Transverse colon (tissue), 4 donors: ENCODE results near the gene PLXDC2. TPM values are rescaled to one million over a fixed set of nuclear protein-coding genes. Genes with fewer than 3 reads are reported as not detected.
"Not testable (repeated sequence)": the region's sequence is repeated elsewhere in the genome, so short reads cannot be mapped to it uniquely, and the experiment has no call there.

Source experiments
- DNase-seq: peaks from one replicate; pipeline ENCODE4 v3.0.0-alpha.2; 2019
- H3K27ac ChIP-seq, 4 donors: fragments of 200-600 bp; sonication (generic); 2 replicates each; pipeline ENCODE4 v1.5.1; 2016 to 2018; ENCODE audit warnings: inconsistent platforms in 4 of 4
- H3K27me3 ChIP-seq: fragments of 200-600 bp; sonication (generic); 2 replicates; pipeline ENCODE4 v1.5.1; 2017; ENCODE audit warnings: inconsistent platforms
- H3K36me3 ChIP-seq, 4 donors: fragments of 200-600 bp; sonication (generic); 2 replicates each; pipeline ENCODE4 v1.5.1; 2017 to 2019; ENCODE audit warnings: inconsistent platforms in 4 of 4
- H3K4me1 ChIP-seq, 4 donors: fragments of 200-600 bp; sonication (generic); 2 replicates each; pipeline ENCODE4 v1.5.1; 2017 to 2020; ENCODE audit warnings: inconsistent platforms in 4 of 4
- H3K4me3 ChIP-seq, 4 donors: fragments of 200-600 bp; sonication (generic); 1 replicate in 1 of 4; 2 replicates in 3 of 4; pipeline versions ENCODE4 v1.5.1 to v1.6.1; 2017 to 2019; ENCODE audit warnings: inconsistent platforms in 4 of 4
- H3K9me3 ChIP-seq, 2 donors: fragments of 200-600 bp; sonication (generic); 2 replicates each; pipeline ENCODE4 v1.5.1; 2017 to 2019; ENCODE audit warnings: inconsistent platforms in 2 of 2
- EP300 ChIP-seq: sonication (generic); formaldehyde crosslinking; IDR thresholded peaks from one replicate; pipeline ENCODE4 v1.6.1; 2017; ENCODE audit warnings: antibody characterized with exemption, low read depth
- POLR2A ChIP-seq: fragments of 450-650 bp; IDR thresholded peaks from one replicate; pipeline ENCODE4 v1.6.1; 2016; ENCODE audit warnings: antibody characterized with exemption, mild to moderate bottlenecking, moderate library complexity
- POLR2AphosphoS5 ChIP-seq, 3 donors: sonication (generic); formaldehyde crosslinking; IDR thresholded peaks; one replicate each; pipeline ENCODE4 v1.6.1; 2016; ENCODE audit warnings: antibody characterized with exemption in 3 of 3
- WGBS, 2 donors: methylation state at CpG; one replicate each; pipeline ENCODE4 v1.1.5; 2018; ENCODE audit warnings: low coverage in 1 of 2; 5-methylcytosine and 5-hydroxymethylcytosine counted together
- in situ Hi-C, 4 donors: fragments of 200-750 bp; cut with MboI; loops; one replicate each; pipeline versions ENCODE4 v1.15.0 to v1.15.1; 2017; ENCODE audit warnings: low sequenced_read_pairs in 3 of 4, low pct_ligation_motif_present in 1 of 4, low pct_unique_long_range_greater_than_20kb in 1 of 4
- intact Hi-C: fragments of 100-400 bp; cut with DNase I; formaldehyde crosslinking; loops from one replicate; pipeline ENCODE4 v1.15.1; 2023; ENCODE audit warnings: low total_unique reads
- total RNA-seq, 4 donors: library from RNA; depleted of rRNA; stranded (reverse); fragments of >200 nt; gene quantifications; one replicate each; pipeline ENCODE4 v1.1.0, GENCODE V29; 2016
- TF ChIP-seq, protein P1 (sequence below), 5 experiments: fragments of 200-600 bp in 3 of 5; fragments of 450-650 bp in 2 of 5; sonication (generic) in 3 of 5; IDR thresholded peaks; 1 replicate in 2 of 5; 2 replicates in 3 of 5; pipeline ENCODE4 v1.5.1; 2016 to 2017; ENCODE audit warnings: antibody characterized with exemption in 5 of 5, inconsistent platforms in 3 of 5, mild to moderate bottlenecking in 2 of 5, moderate library complexity in 1 of 5

Gene PLXDC2
- total RNA-seq, 4 donors from 2014 or later = 12.0 to 32.2 (median 20.3) TPM

DNA sequence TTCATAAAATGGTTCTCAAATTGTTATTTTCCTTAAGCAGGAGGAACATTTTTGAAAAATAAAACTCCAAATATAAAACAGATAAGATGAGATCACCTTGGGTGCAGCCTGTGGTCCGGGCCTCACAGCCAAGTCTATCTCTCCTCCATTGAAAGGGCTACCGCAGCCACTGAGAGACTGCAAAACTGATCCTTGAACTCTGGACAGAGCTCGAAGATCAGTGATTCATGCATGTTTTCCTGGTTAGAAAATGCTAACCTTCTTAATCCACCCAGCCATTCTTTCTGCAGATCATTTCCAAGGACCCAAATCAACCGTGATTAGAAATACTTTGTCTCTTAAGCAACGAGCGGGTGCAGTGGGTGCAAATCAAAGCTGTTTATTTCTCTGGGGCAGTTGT is 378.8 kb downstream of the PLXDC2 start:
- TF ChIP-seq EP300 (no peak), POLR2A (no peak)
- in situ Hi-C loops = no loop called here
- 79 to 85% methylated on average over 6 of the region's 6 CpGs for WGBS, 2 donors

GRCh38 chr10:20200758-20201157 is 384.5 kb downstream of the PLXDC2 start:
- Histone ChIP-seq H3K27me3 (no peaks in the 10 kb centered on the region), H3K27ac (no peak overlapping the region), H3K9me3 (no peaks in the 10 kb centered on the region), H3K36me3 (no peaks in the 10 kb centered on the region), H3K4me1 (no peaks in the 10 kb centered on the region), H3K4me3 (no peak overlapping the region)
- intact Hi-C loops = no loop called here
- no peak for DNase-seq
- in situ Hi-C loops = no loop called here
- no peak for TF ChIP-seq EP300
- no peak for TF ChIP-seq POLR2AphosphoS5 (IDR thresholded peaks at IDR 0.05)
- TF ChIP-seq POLR2A = no peak
- TF ChIP-seq, protein P1, sequence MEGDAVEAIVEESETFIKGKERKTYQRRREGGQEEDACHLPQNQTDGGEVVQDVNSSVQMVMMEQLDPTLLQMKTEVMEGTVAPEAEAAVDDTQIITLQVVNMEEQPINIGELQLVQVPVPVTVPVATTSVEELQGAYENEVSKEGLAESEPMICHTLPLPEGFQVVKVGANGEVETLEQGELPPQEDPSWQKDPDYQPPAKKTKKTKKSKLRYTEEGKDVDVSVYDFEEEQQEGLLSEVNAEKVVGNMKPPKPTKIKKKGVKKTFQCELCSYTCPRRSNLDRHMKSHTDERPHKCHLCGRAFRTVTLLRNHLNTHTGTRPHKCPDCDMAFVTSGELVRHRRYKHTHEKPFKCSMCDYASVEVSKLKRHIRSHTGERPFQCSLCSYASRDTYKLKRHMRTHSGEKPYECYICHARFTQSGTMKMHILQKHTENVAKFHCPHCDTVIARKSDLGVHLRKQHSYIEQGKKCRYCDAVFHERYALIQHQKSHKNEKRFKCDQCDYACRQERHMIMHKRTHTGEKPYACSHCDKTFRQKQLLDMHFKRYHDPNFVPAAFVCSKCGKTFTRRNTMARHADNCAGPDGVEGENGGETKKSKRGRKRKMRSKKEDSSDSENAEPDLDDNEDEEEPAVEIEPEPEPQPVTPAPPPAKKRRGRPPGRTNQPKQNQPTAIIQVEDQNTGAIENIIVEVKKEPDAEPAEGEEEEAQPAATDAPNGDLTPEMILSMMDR (IDR thresholded peaks at IDR 0.05) = no peak
- 82 to 88% methylated on average over 1 of the region's 1 CpG for WGBS, 2 donors

More for the DNA sequence above, 378.8 kb downstream of the PLXDC2 start:
- no peak for DNase-seq
- H3K27ac ChIP-seq = no peak overlapping the region
- H3K9me3 ChIP-seq = no peaks in the 10 kb centered on the region
- no peaks in the 10 kb centered on the region for H3K36me3 ChIP-seq
- intact Hi-C loops = no loop called here
- no peak overlapping the region for H3K4me3 ChIP-seq
- H3K4me1 ChIP-seq = no peaks in the 10 kb centered on the region
- no peaks in the 10 kb centered on the region for H3K27me3 ChIP-seq

DNA sequence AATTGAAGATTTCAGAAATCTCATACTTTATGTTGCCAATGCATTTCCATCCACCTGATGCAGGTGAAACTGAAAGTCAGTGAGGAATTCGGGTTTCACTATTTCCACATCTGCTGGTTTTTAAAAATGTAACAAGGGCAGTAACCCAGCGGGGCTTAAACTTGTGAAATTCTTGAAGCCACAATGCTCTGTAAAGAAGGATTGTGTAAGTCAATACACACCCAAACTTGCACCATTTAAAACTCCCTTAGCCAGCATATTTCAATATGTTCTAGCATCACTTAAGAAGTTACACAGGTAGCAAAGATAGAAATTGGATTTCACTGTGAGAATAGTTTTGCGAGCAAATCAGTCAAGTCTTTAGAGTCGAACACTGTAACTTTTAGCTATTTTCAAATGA is 386.1 kb downstream of the PLXDC2 start:
- H3K27ac ChIP-seq = no peak overlapping the region
- DNase-seq = no peak
- H3K9me3 ChIP-seq = no peaks in the 10 kb centered on the region
- 89 to 93% methylated on average over 4 of the region's 4 CpGs for WGBS, 2 donors
- H3K27me3 ChIP-seq = no peaks in the 10 kb centered on the region
- TF ChIP-seq POLR2A (no peak), POLR2AphosphoS5 (IDR thresholded peaks at IDR 0.05) (no peak), EP300 (no peak)
- TF ChIP-seq, protein P1 (IDR thresholded peaks at IDR 0.05) = no peak
- H3K36me3 ChIP-seq = no peaks in the 10 kb centered on the region
- intact Hi-C loops (no loop called here), in situ Hi-C loops (no loop called here)
- H3K4me1 ChIP-seq = no peaks in the 10 kb centered on the region
- no peak overlapping the region for H3K4me3 ChIP-seq

DNA sequence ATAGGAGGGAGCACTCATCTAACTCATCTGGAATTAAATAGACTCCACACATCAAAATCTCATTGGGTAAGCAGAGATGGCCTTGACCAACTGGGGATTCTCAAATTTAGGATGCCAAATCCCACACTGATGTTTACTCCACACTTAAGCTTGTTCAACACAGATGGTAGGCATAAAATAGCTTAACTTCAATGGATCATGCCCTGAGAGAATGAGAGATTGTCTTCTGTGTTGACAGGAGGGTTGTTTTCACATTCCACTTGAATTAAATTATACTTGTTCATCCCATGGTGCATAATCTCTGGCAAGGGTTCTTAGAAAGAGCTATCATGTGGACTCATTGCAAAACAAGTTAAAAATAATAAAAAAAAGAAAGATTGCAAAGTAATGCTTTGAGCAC is 391.4 kb downstream of the PLXDC2 start:
- Histone ChIP-seq H3K36me3 (no peaks in the 10 kb centered on the region), H3K9me3 (no peaks in the 10 kb centered on the region), H3K4me1 (no peaks in the 10 kb centered on the region), H3K27ac (no peak overlapping the region), H3K27me3 (no peaks in the 10 kb centered on the region), H3K4me3 (no peak overlapping the region)
- in situ Hi-C loops (no loop called here), intact Hi-C loops (no loop called here)
- no peak for DNase-seq
- TF ChIP-seq EP300 (no peak), POLR2AphosphoS5 (IDR thresholded peaks at IDR 0.05) (no peak), POLR2A (no peak)
- TF ChIP-seq, protein P1 (IDR thresholded peaks at IDR 0.05) = no peak

GRCh38 chr10:20209098-20209497 is 392.9 kb downstream of the PLXDC2 start:
- H3K9me3 ChIP-seq, DNase-seq, intact Hi-C loops, H3K36me3 ChIP-seq, H3K27me3 ChIP-seq, H3K27ac ChIP-seq, H3K4me3 ChIP-seq, in situ Hi-C loops, H3K4me1 ChIP-seq: not testable (repeated sequence)
- 91% methylated on average over 7 of the region's 7 CpGs; no CpG with 5 or more reads in 1 of the 2 donors for whole genome bisulfite sequencing, 2 donors
